NCI-H345 treated with DMSO at 0.1 percent for 48 hours (cell line): ENCODE results near the gene LIPK.
A peak's percentile ranks its signal among the peaks of the same experiment; 100 is the strongest.
"Not testable (repeated sequence)": the region's sequence is repeated elsewhere in the genome, so short reads cannot be mapped to it uniquely, and the experiment has no call there.

Experiments
- DNase-seq: peaks from one replicate; lab custom pipeline; 2025; ENCODE audit not compliant: unreplicated experiment; lab: John Stamatoyannopoulos, UW

The LIPK gene

DNA sequence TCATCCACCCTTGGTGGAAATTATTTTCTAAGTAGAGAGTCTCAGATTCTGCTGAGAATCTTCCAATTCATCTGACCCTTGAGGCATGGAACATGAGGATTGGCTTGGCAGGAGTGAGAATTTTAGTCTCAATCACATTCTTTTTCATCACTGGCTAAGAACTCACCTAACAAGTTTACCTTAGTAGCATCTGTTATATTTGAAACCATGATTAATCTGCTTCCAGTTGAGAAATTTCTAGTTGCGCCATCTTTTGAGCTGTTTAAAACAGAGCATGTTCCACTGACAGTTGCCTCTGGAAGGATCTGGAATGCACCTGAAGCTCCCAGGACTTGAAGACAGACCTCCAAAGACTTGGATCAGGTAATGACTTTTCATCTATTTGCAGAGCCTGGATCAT is at the start of gene LIPK:
TSS of gene LIPK (plus strand) at position 292 of the 400 bp plus-strand sequence. CDS start 18,295 bp downstream, outside the sequence.
- DNase-seq: no peak

DNA sequence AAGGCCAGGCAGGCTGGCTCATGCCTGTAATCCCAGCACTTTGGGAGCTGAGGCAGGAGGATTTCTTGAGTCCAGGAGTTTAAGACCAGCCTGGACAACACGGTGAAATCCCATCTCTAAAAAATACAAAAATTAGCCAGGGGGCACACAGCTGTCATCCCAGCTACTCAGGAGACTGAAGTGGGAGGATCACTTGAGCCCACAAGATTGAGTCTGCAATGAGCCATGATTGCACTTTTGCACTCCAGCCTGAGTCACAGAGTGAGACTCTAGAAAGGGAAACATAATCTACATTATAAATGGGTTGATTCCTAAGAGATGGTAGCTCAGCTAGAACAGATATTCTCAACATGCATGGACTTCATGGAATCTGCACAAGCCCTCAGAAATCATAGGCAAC is 48.1 kb upstream of the LIPK start:
- DNase-seq: no peak

DNA sequence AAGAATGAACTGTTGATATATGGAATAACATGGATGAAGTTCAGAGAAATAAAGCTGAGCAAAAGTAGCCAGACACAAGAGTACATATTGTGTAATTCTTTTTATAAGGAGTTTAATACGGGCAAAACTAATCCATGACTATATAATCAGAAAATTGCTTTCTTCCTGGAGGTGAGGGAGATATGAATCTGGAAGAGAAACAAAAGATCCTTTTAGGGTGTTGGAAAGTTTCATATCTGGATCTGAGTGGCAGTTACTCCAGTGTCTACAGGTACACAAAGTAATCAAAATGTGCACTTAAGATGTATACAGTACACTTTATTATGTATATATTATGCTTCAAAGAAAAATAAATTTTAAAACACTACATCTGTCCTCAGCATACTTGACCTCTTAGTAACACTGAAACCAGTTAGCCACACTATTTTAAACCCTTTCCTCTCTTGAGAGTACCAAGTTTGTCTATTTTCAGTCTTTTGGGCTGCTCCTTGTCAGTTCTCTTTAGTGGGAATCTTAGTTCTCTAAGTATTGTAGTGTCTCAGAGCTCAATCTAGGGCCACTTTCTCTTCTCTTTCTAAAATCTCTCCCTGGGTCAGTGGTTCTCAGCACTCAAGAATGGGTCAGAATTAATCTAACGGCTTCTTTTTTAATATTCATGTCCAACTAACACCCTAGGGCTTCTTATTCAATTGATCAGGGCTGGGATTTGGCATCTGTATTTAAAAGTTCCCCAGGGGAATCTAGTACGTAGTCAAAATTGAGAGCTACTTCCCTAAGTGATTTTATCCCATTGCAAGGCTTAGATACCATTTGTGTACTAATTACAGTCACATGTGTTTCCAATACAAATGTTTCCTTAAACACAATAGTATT is 46.1 kb upstream of the LIPK start:
- no peak for DNase-seq

DNA sequence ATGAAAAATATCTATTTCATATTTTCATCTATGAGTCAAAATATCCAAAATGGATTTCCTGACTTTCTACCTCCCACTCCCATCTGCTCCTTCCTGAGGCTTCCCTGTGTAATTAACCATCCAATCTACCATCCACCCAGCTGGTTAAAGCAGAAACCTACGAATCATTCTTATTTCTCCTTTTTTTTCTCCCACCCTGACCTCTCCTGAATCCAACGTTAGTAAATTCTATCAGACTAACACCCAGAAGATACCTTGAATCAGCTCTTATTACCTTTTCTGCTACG is 45.5 kb upstream of the LIPK start:
- DNase-seq: no peak

- no peak for DNase-seq
Observed at GRCh38 chr10:88661018-88661417, 45.0 kb upstream of the LIPK start.

DNA sequence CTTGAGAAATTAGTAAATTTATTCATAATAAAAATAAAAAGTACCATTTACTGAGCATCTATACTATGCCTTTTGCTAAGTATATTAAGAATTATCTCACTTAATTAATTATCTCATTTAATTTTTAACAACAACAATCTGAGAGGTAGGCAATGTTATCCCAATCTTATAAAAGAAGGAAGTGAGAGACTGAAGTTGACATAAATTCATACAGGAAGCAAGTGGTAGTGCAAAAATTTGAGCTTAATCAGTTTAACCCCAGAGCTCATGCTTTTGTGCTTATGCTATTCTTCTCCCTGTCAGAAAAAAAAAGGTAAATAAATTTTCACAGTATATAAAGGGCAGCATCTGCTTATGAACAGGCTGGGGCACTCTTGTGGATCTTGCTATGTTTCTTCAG is 44.5 kb upstream of the LIPK start:
- no peak for DNase-seq

DNA sequence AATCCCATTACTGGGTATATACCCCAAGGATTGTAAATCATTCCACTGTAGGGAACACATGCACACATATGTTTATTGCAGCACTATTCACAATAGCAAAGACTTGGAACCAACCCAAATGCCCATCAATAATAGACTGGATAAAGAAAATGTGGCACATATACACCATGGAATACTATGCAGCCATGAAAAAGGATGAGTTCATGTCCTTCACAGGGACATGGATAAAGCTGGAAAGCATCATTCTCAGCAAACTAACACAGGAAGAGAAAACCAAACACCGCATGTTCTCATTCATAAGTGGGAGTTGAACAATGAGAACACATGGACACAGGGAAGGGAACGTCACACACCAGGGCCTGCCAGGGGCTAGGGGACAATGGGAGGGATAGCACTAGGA is 42.9 kb upstream of the LIPK start:
- DNase-seq: not testable (repeated sequence)

- DNase-seq: no peak
Observed at GRCh38 chr10:88664142-88664541, 41.9 kb upstream of the LIPK start, which contains the start of gene LIPF. TSS of gene LIPF (plus strand) at chr10:88664442. CDS start at chr10:88667298, 2,856 bp downstream.

DNA sequence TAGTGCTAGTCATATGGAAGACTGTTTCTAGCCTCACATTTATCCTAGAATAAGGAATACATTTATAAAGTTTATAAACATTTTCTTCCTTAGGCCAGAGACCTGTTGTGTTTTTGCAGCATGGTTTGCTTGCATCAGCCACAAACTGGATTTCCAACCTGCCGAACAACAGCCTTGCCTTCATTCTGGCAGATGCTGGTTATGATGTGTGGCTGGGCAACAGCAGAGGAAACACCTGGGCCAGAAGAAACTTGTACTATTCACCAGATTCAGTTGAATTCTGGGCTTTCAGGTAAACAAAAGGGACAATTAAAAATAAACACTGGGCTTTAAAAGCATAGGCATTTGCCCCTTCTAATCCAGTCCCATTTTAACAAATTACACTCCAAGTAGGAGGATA is 37.6 kb upstream of the LIPK start:
- no peak for DNase-seq

GRCh38 chr10:88670497-88670896 is 35.6 kb upstream of the LIPK start:
- no peak for DNase-seq

DNA sequence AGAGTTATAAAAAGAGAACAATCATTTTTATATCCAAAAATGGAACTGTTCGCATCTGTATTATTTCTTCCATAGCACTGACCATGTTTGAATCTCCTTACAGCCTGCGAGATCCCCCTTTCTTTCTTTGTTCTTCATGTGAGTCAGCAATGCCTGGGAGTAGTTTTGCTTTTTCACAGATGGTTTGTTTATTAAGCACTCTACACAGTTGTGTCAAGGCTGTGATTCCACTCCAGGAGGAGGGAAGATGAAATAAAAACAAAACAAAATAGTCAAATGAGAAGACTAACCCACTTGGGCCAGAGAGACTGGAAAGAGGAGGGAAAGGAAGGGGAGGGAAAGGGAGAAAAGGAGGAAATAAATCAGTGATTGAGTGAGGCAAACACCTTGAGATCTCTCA is 34.0 kb upstream of the LIPK start:
- no peak for DNase-seq

GRCh38 chr10:88676283-88677060 is 29.6 kb upstream of the LIPK start:
- DNase-seq: no peak

- DNase-seq: no peak
Observed at GRCh38 chr10:88680958-88681357, 25.1 kb upstream of the LIPK start.

DNA sequence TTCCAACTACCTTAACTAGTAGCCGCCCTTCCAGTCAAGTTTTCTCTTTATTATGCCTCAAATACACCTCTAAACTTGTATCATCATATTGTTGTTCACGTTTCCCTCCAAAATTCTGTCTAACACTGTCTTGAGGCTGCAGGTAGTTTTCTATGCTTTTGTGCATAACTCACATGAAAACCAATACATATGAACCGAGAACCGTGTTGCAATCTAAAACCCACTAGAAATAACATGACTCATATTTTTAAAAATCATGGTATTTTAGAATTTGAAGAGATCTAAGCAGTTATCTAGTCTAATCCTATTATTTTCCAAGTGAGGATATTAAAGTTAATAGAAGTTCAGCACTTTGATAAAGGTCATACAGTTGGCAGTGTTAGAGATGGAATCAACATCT is 23.6 kb upstream of the LIPK start:
- DNase-seq: no peak

- DNase-seq: peak; percentile 2
Observed at GRCh38 chr10:88687853-88688467, 18.1 kb upstream of the LIPK start.

GRCh38 chr10:88689366-88689765 is 16.7 kb upstream of the LIPK start:
- no peak for DNase-seq

- DNase-seq: no peak
Observed at GRCh38 chr10:88693392-88694020, 12.5 kb upstream of the LIPK start.

- peak; percentile 19 for DNase-seq
Observed at GRCh38 chr10:88702848-88703597, 3.0 kb upstream of the LIPK start.

DNA sequence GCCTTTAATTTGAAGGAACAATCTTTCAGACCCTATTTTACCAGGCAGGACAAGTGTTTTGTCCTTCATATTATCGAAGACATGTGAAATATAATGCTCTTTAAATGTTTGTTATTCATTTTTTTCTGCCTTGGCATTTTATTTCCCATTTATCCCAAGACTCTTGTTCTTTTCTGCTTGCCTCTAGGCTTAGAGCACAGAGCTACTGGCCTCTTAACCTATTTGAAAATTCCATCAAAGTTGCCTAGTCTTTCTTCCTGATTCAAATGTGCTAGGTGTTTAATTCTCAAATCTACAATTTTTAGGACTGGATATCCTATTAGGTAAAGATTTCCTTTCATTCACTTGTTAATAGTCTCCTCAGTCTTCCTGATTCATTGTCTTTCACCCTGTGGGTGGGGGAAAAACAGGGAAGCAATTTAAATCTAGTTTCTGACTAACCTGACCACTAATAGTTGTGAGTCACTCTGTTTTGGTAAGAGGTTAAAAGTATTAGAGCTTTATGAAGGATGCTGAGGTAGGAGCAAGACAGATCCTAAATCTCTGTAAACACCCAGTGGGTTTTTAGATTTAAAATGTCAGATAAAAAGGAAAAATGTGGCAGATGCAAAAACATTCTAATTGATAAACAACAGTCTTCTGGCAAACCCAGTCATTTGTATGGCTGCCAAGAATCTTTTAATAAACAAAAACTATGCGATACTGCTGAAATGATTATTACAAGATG is 1.5 kb downstream of the LIPK start:
- no peak for DNase-seq

GRCh38 chr10:88709361-88709760 is 3.3 kb downstream of the LIPK start:
- not testable (repeated sequence) for DNase-seq
